PC-3 (cell line): Measurements from ENCODE around the gene INPP5D. TPM values are rescaled to one million over a fixed set of nuclear protein-coding genes. Genes with fewer than 3 reads are reported as not detected.
"Not testable (repeated sequence)": the region's sequence is repeated elsewhere in the genome, so short reads cannot be mapped to it uniquely, and the experiment has no call there.

ENCODE experiments used
- ATAC-seq: fragments of 200-7000 bp; cut with Tn5 transposase; 2 replicates; pipeline ENCODE4 v1.9.1; 2020; ENCODE audit warnings: mild to moderate bottlenecking, moderate library complexity
- BruUV-seq: library from RNA; stranded (reverse); fragments of 400-500 nt; replicated peaks from 2 replicates; lab custom pipeline; 2021; lab: Mats Ljungman, UMichigan
- CTCF ChIA-PET: fragments of 300-600 bp; sonication (Branson Sonifier 250); formaldehyde crosslinking; loops from one replicate; lab custom pipeline; 2022; ENCODE audit warnings: antibody characterized with exemption; lab: Charles Lee
- POLR2A ChIA-PET: fragments of 300-600 bp; sonication (Branson Sonifier 250); formaldehyde crosslinking; loops from one replicate; lab custom pipeline; 2022; ENCODE audit warnings: antibody characterized with exemption; ENCODE audit not compliant: unreplicated experiment; lab: Charles Lee
- DNase-seq: peaks from one replicate; pipeline ENCODE4 v3.0.0-alpha.2; 2015
- H2AFZ ChIP-seq: fragments of 300-600 bp; sonication (generic); 2 replicates; pipeline ENCODE4 v1.6.0; 2016; ENCODE audit warnings: antibody characterized with exemption, low read length
- H3F3A ChIP-seq: fragments of 300-600 bp; sonication (generic); one replicate; pipeline ENCODE4 v1.6.0; 2017; ENCODE audit warnings: antibody characterized with exemption, low read length, control low read depth, mild to moderate bottlenecking; ENCODE audit not compliant: unreplicated experiment
- H3K27ac ChIP-seq: fragments of 300-600 bp; sonication (generic); 2 replicates; pipeline ENCODE4 v1.5.1; 2016; ENCODE audit warnings: mild to moderate bottlenecking, low read length
- H3K27me3 ChIP-seq: fragments of 300-600 bp; sonication (generic); 2 replicates; pipeline ENCODE4 v1.6.1; 2016; ENCODE audit warnings: low read length, mixed read lengths
- H3K36me3 ChIP-seq: fragments of 300-600 bp; sonication (generic); 2 replicates; pipeline ENCODE4 v1.6.1; 2016; ENCODE audit warnings: low read depth, mixed run types, low read length, mixed read lengths
- H3K4me1 ChIP-seq: fragments of 300-600 bp; sonication (generic); 2 replicates; pipeline ENCODE4 v1.5.1; 2016; ENCODE audit warnings: low read length; ENCODE audit not compliant: insufficient read depth
- H3K4me2 ChIP-seq: fragments of 300-600 bp; sonication (generic); 2 replicates; pipeline ENCODE4 v1.6.0; 2016; ENCODE audit warnings: low read length
- H3K4me3 ChIP-seq: fragments of 300-600 bp; sonication (generic); 2 replicates; pipeline ENCODE4 v1.5.1; 2016; ENCODE audit warnings: mild to moderate bottlenecking, low read length, mixed read lengths
- H3K79me2 ChIP-seq: fragments of 300-600 bp; sonication (generic); 2 replicates; pipeline ENCODE4 v1.6.1; 2017; ENCODE audit warnings: low read length, mixed read lengths
- H3K9ac ChIP-seq: fragments of 300-600 bp; sonication (generic); 2 replicates; pipeline ENCODE4 v1.6.0; 2016; ENCODE audit warnings: mild to moderate bottlenecking, low read length
- H3K9me2 ChIP-seq: fragments of 300-600 bp; sonication (generic); replicated peaks from 2 replicates; pipeline ENCODE4 v1.6.1; 2016; ENCODE audit warnings: mixed run types, low read length, mixed read lengths
- H3K9me3 ChIP-seq: fragments of 300-600 bp; sonication (generic); 2 replicates; pipeline ENCODE4 v1.6.1; 2016; ENCODE audit warnings: low read length, mixed read lengths
- H4K20me1 ChIP-seq: fragments of 300-600 bp; sonication (generic); 2 replicates; pipeline ENCODE4 v1.6.1; 2016; ENCODE audit warnings: low read length, mixed read lengths
- CTCF ChIP-seq: fragments of 300-600 bp; sonication (generic); conservative IDR thresholded peaks from 2 replicates; pipeline ENCODE4 v1.5.1; 2017; ENCODE audit warnings: antibody characterized with exemption, low read depth, mild to moderate bottlenecking, low read length
- EZH2 ChIP-seq: fragments of 300-600 bp; sonication (generic); IDR thresholded peaks from one replicate; pipeline ENCODE4 v1.6.1; 2017; ENCODE audit warnings: antibody characterized with exemption, mild to moderate bottlenecking, low read length; ENCODE audit not compliant: unreplicated experiment
- EZH2phosphoT487 ChIP-seq: fragments of 300-600 bp; sonication (generic); IDR thresholded peaks from 2 replicates; pipeline ENCODE4 v1.6.1; 2018; ENCODE audit warnings: mild to moderate bottlenecking, antibody characterized with exemption, low read length, borderline replicate concordance
- intact Hi-C: fragments of 100-400 bp; cut with micrococcal nuclease; formaldehyde crosslinking; loops from 2 replicates; pipeline ENCODE4 v1.9.0; 2023
- total RNA-seq: library from RNA; depleted of rRNA; stranded (reverse); fragments of >200 nt; gene quantifications from 2 replicates; pipeline ENCODE4 v1.2.3, GENCODE V29; 2014

The INPP5D gene
- total RNA-seq, 1 experiment from 2014 or later: 0.26 TPM

DNA sequence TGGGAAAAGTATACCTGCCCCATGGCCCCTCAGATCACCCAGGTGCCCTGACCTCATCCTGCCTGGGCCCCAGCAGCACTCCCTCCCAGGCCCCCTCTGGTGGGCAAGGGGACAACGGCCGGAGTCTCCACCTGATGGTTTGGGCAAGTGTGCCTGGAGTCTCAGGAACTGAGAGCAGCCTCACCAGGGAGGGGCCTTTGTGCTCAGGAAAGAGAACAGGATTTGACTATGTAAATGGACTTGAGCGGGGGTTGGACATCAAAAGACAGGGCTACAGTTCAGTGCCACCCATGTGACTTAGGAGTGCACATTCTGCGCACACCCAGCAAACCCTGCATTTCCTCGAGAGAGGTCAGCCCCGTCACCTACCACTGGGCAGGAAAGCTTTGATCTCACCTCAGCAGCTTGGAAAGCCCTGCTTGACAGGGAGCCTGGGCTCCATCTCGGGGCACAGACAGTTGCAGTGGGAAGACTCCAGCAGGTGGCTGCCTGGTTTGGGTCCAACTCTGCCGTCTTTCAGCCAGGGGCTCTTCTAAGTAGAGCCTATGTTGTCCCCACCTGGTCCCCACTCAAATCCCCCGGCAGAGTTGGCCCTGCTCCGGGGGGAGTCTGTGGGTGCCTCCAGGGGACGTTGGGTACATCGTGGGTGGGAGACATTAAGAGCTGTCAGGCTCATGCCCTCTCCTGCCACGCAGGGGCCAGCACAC is 3.3 kb downstream of the INPP5D start:
- Histone ChIP-seq H3K4me1 (peaks cover 13% of the 10 kb centered on the region), H3K4me2 (no peak overlapping the region), H3K9me2 (no peaks in the 10 kb centered on the region), H3K36me3 (no peaks in the 10 kb centered on the region), H4K20me1 (no peaks in the 10 kb centered on the region), H3K9ac (no peak overlapping the region), H3K4me3 (no peak overlapping the region), H3F3A (no peaks in the 10 kb centered on the region), H3K27me3 (no peaks in the 10 kb centered on the region), H2AFZ (no peak overlapping the region), H3K79me2 (no peaks in the 10 kb centered on the region), H3K27ac (no peak overlapping the region), H3K9me3 (no peaks in the 10 kb centered on the region)
- BruUV-seq: no TSS peak
- POLR2A ChIA-PET: no interaction called here
- ATAC-seq (no peak), DNase-seq (no peak)
- TF ChIP-seq EZH2 (no peak), CTCF (0 out of 2 replicates have a peak, but pooled peaks have one; percentile 19), EZH2phosphoT487 (no peak)
- intact Hi-C loops: no loop called here
- CTCF ChIA-PET: no interaction called here

DNA sequence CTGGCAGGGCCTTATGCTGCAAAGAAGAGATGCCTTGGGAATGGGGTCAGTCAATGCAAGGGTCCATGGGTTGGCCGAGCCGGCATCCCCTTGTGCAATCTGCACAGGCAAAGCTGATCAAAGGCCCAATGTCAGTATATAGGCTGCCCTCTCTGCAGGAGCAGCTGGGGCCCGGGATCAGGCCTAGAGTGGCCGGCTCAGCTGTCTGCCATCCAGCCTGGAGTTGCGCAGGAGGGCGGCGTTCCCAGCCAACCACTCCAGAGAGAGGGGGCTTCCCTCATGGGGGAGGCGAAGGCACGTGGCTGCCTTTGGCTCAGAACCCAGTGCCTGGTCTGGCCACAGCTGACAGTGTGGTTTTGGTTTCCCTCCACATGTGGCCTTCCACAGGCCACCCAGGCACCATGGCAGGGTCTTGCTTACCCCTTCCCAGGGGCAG is 3.9 kb downstream of the INPP5D start:
- POLR2A ChIA-PET: no interaction called here
- BruUV-seq: no TSS peak
- no peak for ATAC-seq

GRCh38 chr2:233064530-233065199 is 4.5 kb downstream of the INPP5D start:
- ChIA-PET CTCF (interaction anchor here (0.6 kb wide), 1 partner anchor 223 kb away, joined by 3 read pairs; no protein-coding TSS in a partner anchor), POLR2A (no interaction called here)
- no peak overlapping the region for H3K4me3 ChIP-seq
- no peaks in the 10 kb centered on the region for H3K9me2 ChIP-seq
- ATAC-seq: no peak
- H3K9ac ChIP-seq: no peak overlapping the region
- no peak overlapping the region for H2AFZ ChIP-seq
- no peaks in the 10 kb centered on the region for H3K27me3 ChIP-seq
- DNase-seq: no peak
- peaks cover 13% of the 10 kb centered on the region for H3K4me1 ChIP-seq
- no peaks in the 10 kb centered on the region for H3K36me3 ChIP-seq
- no peaks in the 10 kb centered on the region for H3K79me2 ChIP-seq
- TF ChIP-seq EZH2phosphoT487: no peak
- BruUV-seq: no TSS peak
- H3K4me2 ChIP-seq: no peak overlapping the region
- H3K9me3 ChIP-seq: no peaks in the 10 kb centered on the region
- intact Hi-C loops: no loop called here
- no peaks in the 10 kb centered on the region for H4K20me1 ChIP-seq
- H3K27ac ChIP-seq: no peak overlapping the region
- no peaks in the 10 kb centered on the region for H3F3A ChIP-seq

More for the DNA sequence above, 3.9 kb downstream of the INPP5D start:
- Histone ChIP-seq H3K36me3 (no peaks in the 10 kb centered on the region), H3K4me2 (no peak overlapping the region), H3K27ac (no peak overlapping the region), H3K9ac (no peak overlapping the region), H3K4me3 (no peak overlapping the region), H3F3A (no peaks in the 10 kb centered on the region), H4K20me1 (no peaks in the 10 kb centered on the region), H3K27me3 (no peaks in the 10 kb centered on the region), H3K9me2 (no peaks in the 10 kb centered on the region), H3K79me2 (no peaks in the 10 kb centered on the region), H2AFZ (no peak overlapping the region), H3K9me3 (no peaks in the 10 kb centered on the region), H3K4me1 (peaks cover 13% of the 10 kb centered on the region)
- TF ChIP-seq EZH2phosphoT487 (no peak), EZH2 (no peak)
- intact Hi-C loops: no loop called here
- no peak for DNase-seq
- CTCF ChIA-PET: interaction anchor here (0.6 kb wide), 1 partner anchor 222 kb away, joined by 3 read pairs; no protein-coding TSS in a partner anchor

GRCh38 chr2:233065200-233065589 is 5.1 kb downstream of the INPP5D start:
- H3K4me3 ChIP-seq, H3K9ac ChIP-seq, POLR2A ChIA-PET, H3K9me2 ChIP-seq, H3K79me2 ChIP-seq, H3K27ac ChIP-seq, H3K4me2 ChIP-seq, DNase-seq, BruUV-seq, intact Hi-C loops, H3K27me3 ChIP-seq, H3K36me3 ChIP-seq, H3K9me3 ChIP-seq, CTCF ChIA-PET, H4K20me1 ChIP-seq, ATAC-seq, H2AFZ ChIP-seq, H3F3A ChIP-seq: not testable (repeated sequence)
- H3K4me1 ChIP-seq: peaks cover 13% of the 10 kb centered on the region
